ENCODE data around the gene FOXP1. TPM values are rescaled to one million over a fixed set of nuclear protein-coding genes. Genes with fewer than 3 reads are reported as not detected.
A peak's percentile ranks its signal among the peaks of the same experiment; 100 is the strongest.

FOXP1 gene
- total RNA-seq, 1 donor from 2014 or later, result 33.2 TPM

GRCh38 chr3:71399478-71399877 is 184.1 kb downstream of the FOXP1 start:
- no peak for TF ChIP-seq CTCF (IDR thresholded peaks at IDR 0.05; ENCODE audit: insufficient read depth, low read length, severe bottlenecking)
- DNase-seq (ENCODE audit: low read depth) (no peak), FAIRE-seq (no peak)
- H3K4me3 ChIP-seq (ENCODE audit: low read depth, low read length), result no peak overlapping the region
- no peaks in the 10 kb centered on the region for H3K27me3 ChIP-seq (ENCODE audit: control insufficient read depth, insufficient read depth, low read length)
- H3K36me3 ChIP-seq (ENCODE audit: control insufficient read depth, insufficient read depth, low read length), result no peaks in the 10 kb centered on the region

GRCh38 chr3:71398157-71398836 is 185.2 kb downstream of the FOXP1 start:
- DNase-seq (ENCODE audit: low read depth) (no peak), FAIRE-seq (no peak)
- TF ChIP-seq CTCF (IDR thresholded peaks at IDR 0.05; ENCODE audit: insufficient read depth, low read length, severe bottlenecking), result no peak
- Histone ChIP-seq H3K36me3 (ENCODE audit: control insufficient read depth, insufficient read depth, low read length) (no peaks in the 10 kb centered on the region), H3K4me3 (ENCODE audit: low read depth, low read length) (no peak overlapping the region), H3K27me3 (ENCODE audit: control insufficient read depth, insufficient read depth, low read length) (no peaks in the 10 kb centered on the region)

- no peaks in the 10 kb centered on the region for H3K27me3 ChIP-seq (ENCODE audit: control insufficient read depth, insufficient read depth, low read length)
- no peak overlapping the region for H3K4me3 ChIP-seq (ENCODE audit: low read depth, low read length)
- no peak for TF ChIP-seq CTCF (IDR thresholded peaks at IDR 0.05; ENCODE audit: insufficient read depth, low read length, severe bottlenecking)
- FAIRE-seq, result no peak
- no peaks in the 10 kb centered on the region for H3K36me3 ChIP-seq (ENCODE audit: control insufficient read depth, insufficient read depth, low read length)
- DNase-seq (ENCODE audit: low read depth), result no peak
Observed at GRCh38 chr3:71397726-71398125, 185.8 kb downstream of the FOXP1 start.

GRCh38 chr3:71397046-71397445 is 186.5 kb downstream of the FOXP1 start:
- no peaks in the 10 kb centered on the region for H3K27me3 ChIP-seq (ENCODE audit: control insufficient read depth, insufficient read depth, low read length)
- TF ChIP-seq CTCF (IDR thresholded peaks at IDR 0.05; ENCODE audit: insufficient read depth, low read length, severe bottlenecking), result peak; percentile 49
- H3K36me3 ChIP-seq (ENCODE audit: control insufficient read depth, insufficient read depth, low read length), result no peaks in the 10 kb centered on the region
- FAIRE-seq (no peak), DNase-seq (ENCODE audit: low read depth) (peak; percentile 37)
- no peak overlapping the region for H3K4me3 ChIP-seq (ENCODE audit: low read depth, low read length)

- FAIRE-seq (no peak), DNase-seq (ENCODE audit: low read depth) (peak; percentile 50)
- Histone ChIP-seq H3K36me3 (ENCODE audit: control insufficient read depth, insufficient read depth, low read length) (no peaks in the 10 kb centered on the region), H3K4me3 (ENCODE audit: low read depth, low read length) (no peak overlapping the region), H3K27me3 (ENCODE audit: control insufficient read depth, insufficient read depth, low read length) (no peaks in the 10 kb centered on the region)
- no peak for TF ChIP-seq CTCF (IDR thresholded peaks at IDR 0.05; ENCODE audit: insufficient read depth, low read length, severe bottlenecking)
Observed at GRCh38 chr3:71395927-71396695, 187.4 kb downstream of the FOXP1 start.

Measured in bronchial epithelial cell (primary cell).